Spleen (tissue), 11 donors: Measurements from ENCODE around the gene MED13L. TPM values are rescaled to one million over a fixed set of nuclear protein-coding genes. Genes with fewer than 3 reads are reported as not detected.

Experiments
- DNase-seq: peaks from one replicate; pipeline ENCODE4 v3.0.0-alpha.2; 2020
- H3K27ac ChIP-seq, 8 donors: fragments of 200-600 bp; sonication (generic) in 7 of 8; 1 replicate in 4 of 8; 2 replicates in 4 of 8; pipeline versions ENCODE4 v1.5.0 to v1.8.0; 2016 to 2021; ENCODE audit warnings: inconsistent platforms in 4 of 8, mild to moderate bottlenecking in 4 of 8, moderate library complexity in 1 of 8
- H3K27me3 ChIP-seq, 7 donors: fragments of 200-600 bp; sonication (generic) in 6 of 7; replicated peaks in 1 of 7; 1 replicate in 4 of 7; 2 replicates in 3 of 7; pipeline versions ENCODE4 v1.5.0 to v1.8.0; 2016 to 2021; ENCODE audit warnings: inconsistent platforms in 3 of 7, mild to moderate bottlenecking in 1 of 7
- H3K36me3 ChIP-seq, 6 donors: fragments of 200-600 bp; sonication (generic) in 5 of 6; 1 replicate in 4 of 6; 2 replicates in 2 of 6; pipeline versions ENCODE4 v1.5.0 to v1.8.0; 2016 to 2021; ENCODE audit warnings: inconsistent platforms in 2 of 6
- H3K4me1 ChIP-seq, 6 donors: fragments of 200-600 bp; sonication (generic) in 5 of 6; 1 replicate in 3 of 6; 2 replicates in 3 of 6; pipeline versions ENCODE4 v1.5.0 to v1.8.0; 2016 to 2021; ENCODE audit warnings: inconsistent platforms in 3 of 6
- H3K4me3 ChIP-seq, 8 donors: fragments of 200-600 bp; sonication (generic) in 7 of 8; 1 replicate in 4 of 8; 2 replicates in 4 of 8; pipeline versions ENCODE4 v1.5.0 to v1.8.0; 2016 to 2021; ENCODE audit warnings: inconsistent platforms in 4 of 8, mild to moderate bottlenecking in 4 of 8, moderate library complexity in 2 of 8
- H3K9me3 ChIP-seq, 8 donors: fragments of 200-600 bp; sonication (generic) in 7 of 8; 1 replicate in 4 of 8; 2 replicates in 4 of 8; pipeline versions ENCODE4 v1.5.0 to v1.8.0; 2016 to 2021; ENCODE audit warnings: inconsistent platforms in 4 of 8
- POLR2A ChIP-seq, 3 donors: fragments of 450-650 bp; IDR thresholded peaks; one replicate each; pipeline ENCODE4 v1.5.1; 2017; ENCODE audit warnings: antibody characterized with exemption in 3 of 3, mild to moderate bottlenecking in 1 of 3
- POLR2AphosphoS5 ChIP-seq, 3 donors: sonication (generic); formaldehyde crosslinking; IDR thresholded peaks; one replicate each; pipeline ENCODE4 v1.5.1; 2017; ENCODE audit warnings: antibody characterized with exemption in 3 of 3
- WGBS, 5 donors: extraction: QIAGEN DNeasy Blood & Tissue Kit in 3 of 5; methylation state at CpG; one replicate each; pipeline versions ENCODE4 v1.1.5 to v1.1.7; 2013 to 2018; 5-methylcytosine and 5-hydroxymethylcytosine counted together
- intact Hi-C: fragments of 100-400 bp; cut with DNase I; formaldehyde crosslinking; loops from one replicate; pipeline ENCODE4 v1.15.0; 2023; ENCODE audit warnings: low total_unique reads
- polyA plus RNA-seq, 3 donors: library from polyadenylated mRNA; stranded (reverse); fragments of 200-250 nt; gene quantifications; one replicate each; pipeline ENCODE4 v1.2.1, GENCODE V29; 2013
- total RNA-seq, 7 donors: library from RNA; depleted of rRNA in 3 of 7; stranded (reverse); fragments of >200 nt in 3 of 7; fragmentation: NEBNext Ultra II Directional in 4 of 7; extraction: Animal tissue kit (Norgen Biotek cat#: 25700) in 4 of 7; gene quantifications; one replicate each; pipeline versions ENCODE4 v1.1.0 to v1.2.1, GENCODE V29; 2016 to 2021
- TF ChIP-seq, protein P1 (sequence below), 11 experiments: fragments of 200-600 bp in 7 of 11; fragments of 450-650 bp in 4 of 11; sonication (generic) in 4 of 11; IDR thresholded peaks in 8 of 11; conservative IDR thresholded peaks in 3 of 11; 1 replicate in 7 of 11; 2 replicates in 4 of 11; pipeline versions ENCODE4 v1.4.0 to v1.8.0; 2016 to 2021; ENCODE audit warnings: antibody characterized with exemption in 11 of 11, inconsistent platforms in 4 of 11, mild to moderate bottlenecking in 1 of 11
- donor health status: healthy with polysubstance abuse.
- donor health status: DM: no; HTN: no; CAD: no; lungs with moderate emphysema.
- donor health status: DM: no; HTN: no; CAD: no.
- donor health status: Bipolar disorder and iron deficiency.
- donor health status: healthy.
- donor health status: DM: no; HTN: no; CAD: no.
- donor health status: DM: yes; HTN: yes; CAD: no.

The MED13L gene
- total and polyA plus RNA-seq, 10 donors: 13.4 to 255 (median 185) TPM

DNA sequence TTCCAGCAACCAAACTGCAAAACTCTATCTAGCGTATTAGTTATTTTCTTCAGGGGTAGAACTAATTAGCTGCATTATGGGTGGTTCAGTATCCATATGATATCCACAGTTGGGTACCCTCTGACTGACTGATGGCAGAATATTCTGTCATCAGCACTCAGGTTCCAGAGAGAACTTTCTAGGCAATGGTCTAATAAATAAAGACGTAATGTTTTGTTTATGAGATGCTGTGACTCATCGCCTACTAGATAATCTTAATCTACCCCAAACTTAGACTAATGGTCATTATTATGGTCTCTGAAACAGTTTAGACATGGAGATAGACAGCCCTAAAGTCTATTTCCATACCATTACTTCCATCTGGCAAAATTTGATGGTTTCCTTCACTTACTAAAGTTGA lies 220.1 kb downstream of the MED13L start:
- H3K4me3 ChIP-seq: no peak overlapping the region
- H3K4me1 ChIP-seq: peaks cover 8 to 78% (median 27%) of the 10 kb centered on the region in 6 donors
- intact Hi-C loops: no loop called here
- H3K36me3 ChIP-seq: no peaks in the 10 kb centered on the region
- no peak overlapping the region for H3K27ac ChIP-seq
- WGBS, 5 donors: 90 to 98% (median 95%) methylated on average over 3 of the region's 3 CpGs
- TF ChIP-seq, protein P1, sequence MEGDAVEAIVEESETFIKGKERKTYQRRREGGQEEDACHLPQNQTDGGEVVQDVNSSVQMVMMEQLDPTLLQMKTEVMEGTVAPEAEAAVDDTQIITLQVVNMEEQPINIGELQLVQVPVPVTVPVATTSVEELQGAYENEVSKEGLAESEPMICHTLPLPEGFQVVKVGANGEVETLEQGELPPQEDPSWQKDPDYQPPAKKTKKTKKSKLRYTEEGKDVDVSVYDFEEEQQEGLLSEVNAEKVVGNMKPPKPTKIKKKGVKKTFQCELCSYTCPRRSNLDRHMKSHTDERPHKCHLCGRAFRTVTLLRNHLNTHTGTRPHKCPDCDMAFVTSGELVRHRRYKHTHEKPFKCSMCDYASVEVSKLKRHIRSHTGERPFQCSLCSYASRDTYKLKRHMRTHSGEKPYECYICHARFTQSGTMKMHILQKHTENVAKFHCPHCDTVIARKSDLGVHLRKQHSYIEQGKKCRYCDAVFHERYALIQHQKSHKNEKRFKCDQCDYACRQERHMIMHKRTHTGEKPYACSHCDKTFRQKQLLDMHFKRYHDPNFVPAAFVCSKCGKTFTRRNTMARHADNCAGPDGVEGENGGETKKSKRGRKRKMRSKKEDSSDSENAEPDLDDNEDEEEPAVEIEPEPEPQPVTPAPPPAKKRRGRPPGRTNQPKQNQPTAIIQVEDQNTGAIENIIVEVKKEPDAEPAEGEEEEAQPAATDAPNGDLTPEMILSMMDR (IDR thresholded peaks at IDR 0.05 in 8 of 11, conservative IDR thresholded peaks at IDR 0.05 in 3 of 11): no peak
- no peak for TF ChIP-seq POLR2A (IDR thresholded peaks at IDR 0.05)
- TF ChIP-seq POLR2AphosphoS5 (IDR thresholded peaks at IDR 0.05): no peak
- H3K9me3 ChIP-seq: no peaks in the 10 kb centered on the region
- DNase-seq: no peak
- H3K27me3 ChIP-seq: no peaks in the 10 kb centered on the region

GRCh38 chr12:116055895-116056607 lies 221.4 kb downstream of the MED13L start:
- no peak for DNase-seq
- Histone ChIP-seq H3K36me3 (no peaks in the 10 kb centered on the region), H3K27me3 (no peaks in the 10 kb centered on the region), H3K27ac (no peak overlapping the region), H3K4me1 (peaks cover 9 to 78% (median 30%) of the 10 kb centered on the region in 6 donors), H3K4me3 (no peak overlapping the region), H3K9me3 (no peaks in the 10 kb centered on the region)
- WGBS, 5 donors: 65 to 77% (median 73%) methylated on average over 3 of the region's 3 CpGs
- TF ChIP-seq POLR2A (IDR thresholded peaks at IDR 0.05) (no peak), POLR2AphosphoS5 (IDR thresholded peaks at IDR 0.05) (no peak)
- TF ChIP-seq, protein P1 (IDR thresholded peaks at IDR 0.05 in 8 of 11, conservative IDR thresholded peaks at IDR 0.05 in 3 of 11): no peak
- intact Hi-C loops: no loop called here

DNA sequence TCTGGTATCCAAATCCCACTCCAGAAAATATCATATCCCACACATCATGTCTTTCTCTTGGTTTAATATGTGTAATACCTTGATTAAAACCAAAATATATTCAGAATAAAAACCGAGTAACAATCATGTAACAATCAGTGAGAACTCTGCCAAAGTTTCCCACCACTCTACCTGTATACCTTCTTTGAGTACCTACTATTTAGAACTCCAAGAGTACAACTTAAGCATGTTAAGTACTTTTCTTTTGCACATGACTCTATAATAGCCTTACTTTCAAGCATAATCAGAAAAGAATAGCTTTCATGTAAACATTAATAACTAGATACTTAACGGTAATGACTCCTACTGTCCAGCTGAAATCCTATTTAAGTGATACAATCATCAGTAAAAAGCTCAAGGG lies 223.2 kb downstream of the MED13L start:
- H3K4me3 ChIP-seq: no peak overlapping the region
- no peaks in the 10 kb centered on the region for H3K36me3 ChIP-seq
- H3K27me3 ChIP-seq: no peaks in the 10 kb centered on the region
- peaks cover 12 to 80% (median 35%) of the 10 kb centered on the region in 6 donors for H3K4me1 ChIP-seq
- intact Hi-C loops: no loop called here
- peak overlapping the region in 2 of 8 donors; percentile 40 to 59 for H3K27ac ChIP-seq
- WGBS, 5 donors: 88 to 100% (median 97%) methylated on average over 2 of the region's 2 CpGs
- TF ChIP-seq POLR2A (IDR thresholded peaks at IDR 0.05) (no peak), POLR2AphosphoS5 (IDR thresholded peaks at IDR 0.05) (no peak)
- TF ChIP-seq, protein P1 (IDR thresholded peaks at IDR 0.05 in 8 of 11, conservative IDR thresholded peaks at IDR 0.05 in 3 of 11): no peak
- DNase-seq: no peak
- H3K9me3 ChIP-seq: no peaks in the 10 kb centered on the region

DNA sequence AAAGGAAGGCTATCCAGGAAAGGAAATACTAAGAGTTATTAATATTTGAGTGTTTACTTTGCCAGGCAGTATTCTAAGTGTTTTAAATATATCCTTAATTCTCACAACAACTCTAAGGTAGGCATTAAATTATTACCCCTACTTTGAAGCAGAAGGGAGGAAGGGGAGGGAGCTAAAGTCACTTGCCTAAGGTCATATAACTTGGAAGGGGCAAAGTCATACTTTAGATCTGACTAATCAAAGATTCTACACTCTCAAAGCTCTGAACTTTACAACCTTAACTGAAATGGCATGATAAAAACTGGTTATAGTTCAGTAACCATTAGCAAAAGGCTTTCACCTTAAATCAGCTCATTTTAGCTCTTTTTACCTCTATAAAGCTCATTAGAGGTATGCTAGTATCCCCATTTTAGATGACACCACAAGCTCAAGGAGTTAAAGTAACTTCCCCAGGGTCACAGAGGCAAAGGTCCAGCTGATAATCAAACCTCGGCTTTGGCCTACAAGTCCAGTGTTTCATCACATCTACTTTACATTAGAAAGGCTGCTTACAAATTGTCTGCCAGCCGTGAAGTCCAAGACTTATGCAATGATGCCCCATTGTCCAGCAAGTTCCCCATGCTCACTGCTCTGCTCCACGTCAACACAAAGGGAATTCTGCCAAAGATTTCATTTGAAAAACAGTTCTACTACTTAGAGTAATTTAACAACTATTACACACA lies 223.9 kb downstream of the MED13L start:
- TF ChIP-seq, protein P1 (IDR thresholded peaks at IDR 0.05 in 8 of 11, conservative IDR thresholded peaks at IDR 0.05 in 3 of 11): no peak
- peak in 1 of 3 donors; percentile 45 for TF ChIP-seq POLR2AphosphoS5 (IDR thresholded peaks at IDR 0.05)
- no peaks in the 10 kb centered on the region for H3K36me3 ChIP-seq
- peaks cover 16 to 86% (median 42%) of the 10 kb centered on the region in 6 donors for H3K4me1 ChIP-seq
- intact Hi-C loops: no loop called here
- WGBS, 5 donors: 32 to 69% (median 58%) methylated on average over 3 of the region's 3 CpGs
- H3K27me3 ChIP-seq: no peaks in the 10 kb centered on the region
- H3K27ac ChIP-seq: peak overlapping the region in 2 of 8 donors; percentile 40 to 59
- H3K4me3 ChIP-seq: no peak overlapping the region
- DNase-seq: no peak
- no peaks in the 10 kb centered on the region for H3K9me3 ChIP-seq
